SHP77 treated with DMSO at 0.1 percent for 48 hours (cell line): ENCODE results near the gene IPPK.
"Not testable (repeated sequence)": the region's sequence is repeated elsewhere in the genome, so short reads cannot be mapped to it uniquely, and the experiment has no call there.

Source experiments
- DNase-seq: peaks from one replicate; lab custom pipeline; 2025; lab: John Stamatoyannopoulos, UW

The IPPK gene

GRCh38 chr9:92637326-92637725 is 32.6 kb downstream of the IPPK start:
- DNase-seq: no peak

GRCh38 chr9:92636627-92637026 is 33.3 kb downstream of the IPPK start:
- no peak for DNase-seq

GRCh38 chr9:92635760-92636159 is 34.2 kb downstream of the IPPK start:
- no peak for DNase-seq

- no peak for DNase-seq
Measured at GRCh38 chr9:92634712-92635605, 35.0 kb downstream of the IPPK start.

GRCh38 chr9:92633614-92634278 is 36.2 kb downstream of the IPPK start:
- no peak for DNase-seq

GRCh38 chr9:92632641-92633040 is 37.3 kb downstream of the IPPK start:
- no peak for DNase-seq

- DNase-seq: no peak
Measured at GRCh38 chr9:92631452-92632343, 38.2 kb downstream of the IPPK start.

- no peak for DNase-seq
Measured at GRCh38 chr9:92627651-92628050, 42.3 kb downstream of the IPPK start.

DNA sequence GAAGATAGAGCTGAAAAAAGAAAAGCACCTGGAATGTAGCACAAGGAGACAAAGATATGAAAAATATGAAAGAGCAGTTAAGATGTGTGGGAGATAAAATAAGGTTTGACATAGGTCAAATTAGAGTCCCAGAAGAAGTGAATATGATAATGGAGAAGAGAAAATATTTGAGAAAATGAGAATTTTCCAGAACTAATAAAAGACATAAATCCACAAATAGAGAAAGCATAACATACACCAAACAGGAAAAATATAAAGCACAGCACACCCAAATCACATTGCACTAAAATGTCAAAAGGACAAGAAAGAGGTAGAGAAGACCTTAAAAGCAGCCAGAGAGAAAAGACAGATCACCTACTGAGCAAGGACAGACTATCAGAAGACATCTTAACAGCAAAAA is 43.4 kb downstream of the IPPK start:
- DNase-seq: no peak

GRCh38 chr9:92623936-92624335 is 46.0 kb downstream of the IPPK start:
- not testable (repeated sequence) for DNase-seq

DNA sequence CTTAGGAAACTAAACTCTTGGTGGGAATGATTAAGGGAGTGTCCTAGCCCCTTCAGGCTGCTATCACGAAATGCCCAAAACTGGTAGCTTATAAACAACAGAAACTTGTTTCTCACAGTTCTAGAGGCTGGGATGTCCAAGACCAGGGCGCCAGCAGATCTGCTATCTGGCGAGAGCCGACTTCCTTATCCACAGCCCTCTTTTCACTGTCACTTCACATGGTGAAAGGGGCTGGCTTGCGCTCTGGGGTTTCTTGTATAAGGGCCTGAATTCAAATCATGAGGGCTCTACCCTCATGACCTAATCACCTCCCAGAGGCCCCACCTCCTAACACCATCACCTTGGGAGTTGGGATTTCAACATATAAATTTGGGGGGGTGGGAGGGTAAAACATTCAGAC is 49.1 kb downstream of the IPPK start:
- no peak for DNase-seq

- DNase-seq: no peak
Measured at GRCh38 chr9:92619601-92620300, 50.2 kb downstream of the IPPK start.

GRCh38 chr9:92618633-92619225 is 51.2 kb downstream of the IPPK start:
- DNase-seq: no peak

DNA sequence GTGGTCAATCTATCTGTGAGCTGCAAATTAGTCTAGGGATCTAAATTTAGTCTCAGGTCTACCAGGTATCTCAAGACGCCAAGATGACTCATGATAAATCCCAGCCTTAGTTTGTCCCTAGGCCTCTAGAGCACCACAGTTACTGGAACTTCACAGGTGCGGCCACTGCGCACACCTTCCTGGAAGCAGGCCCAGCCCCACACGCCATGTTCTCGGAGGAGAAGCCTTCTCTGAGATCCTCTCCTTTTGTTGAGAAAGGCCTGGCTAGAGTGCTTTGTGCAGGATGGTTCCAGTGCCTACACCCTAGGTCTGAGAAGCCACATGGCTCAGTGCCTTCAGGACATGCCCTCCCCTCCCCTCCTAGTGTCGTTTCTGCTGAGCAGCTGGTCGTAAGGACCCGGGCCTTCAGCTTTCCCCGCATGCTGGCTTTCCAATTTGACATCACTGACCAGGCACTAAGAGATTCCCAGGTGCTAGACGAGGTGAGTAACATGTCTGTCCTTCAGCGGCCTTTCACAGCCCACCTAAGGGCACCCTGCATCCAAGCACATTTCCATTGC is 51.9 kb downstream of the IPPK start:
- no peak for DNase-seq

DNA sequence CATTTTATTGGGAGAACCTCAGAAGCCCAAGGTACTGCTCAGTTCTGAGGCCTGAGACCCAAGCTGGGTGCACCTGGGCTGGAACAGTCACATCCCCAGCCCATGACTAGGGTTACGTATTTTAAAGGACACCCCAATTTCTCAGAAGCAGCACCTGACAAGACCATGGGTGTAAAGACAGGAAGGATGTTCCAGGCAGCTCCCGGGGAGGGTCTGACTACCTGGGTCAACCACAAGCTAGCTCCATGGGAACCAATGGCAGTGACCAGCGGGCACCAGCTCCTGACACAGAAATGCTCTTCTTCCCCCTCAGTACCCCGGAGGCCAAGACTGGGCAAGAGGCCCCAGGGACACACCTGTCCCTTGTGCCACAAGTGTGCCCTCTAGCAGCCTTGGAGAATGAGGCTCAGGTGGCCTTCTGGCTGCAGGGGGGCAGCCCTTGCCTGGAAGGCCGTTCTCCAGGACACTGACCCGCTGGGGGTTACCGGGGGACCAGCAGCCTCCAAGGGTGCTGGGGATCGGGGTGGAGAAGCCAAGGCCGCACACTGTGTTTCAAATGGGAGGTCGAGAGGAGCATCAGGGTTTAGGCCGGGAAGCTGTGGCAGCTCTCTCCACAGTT is 52.6 kb downstream of the IPPK start:
- DNase-seq: no peak

DNA sequence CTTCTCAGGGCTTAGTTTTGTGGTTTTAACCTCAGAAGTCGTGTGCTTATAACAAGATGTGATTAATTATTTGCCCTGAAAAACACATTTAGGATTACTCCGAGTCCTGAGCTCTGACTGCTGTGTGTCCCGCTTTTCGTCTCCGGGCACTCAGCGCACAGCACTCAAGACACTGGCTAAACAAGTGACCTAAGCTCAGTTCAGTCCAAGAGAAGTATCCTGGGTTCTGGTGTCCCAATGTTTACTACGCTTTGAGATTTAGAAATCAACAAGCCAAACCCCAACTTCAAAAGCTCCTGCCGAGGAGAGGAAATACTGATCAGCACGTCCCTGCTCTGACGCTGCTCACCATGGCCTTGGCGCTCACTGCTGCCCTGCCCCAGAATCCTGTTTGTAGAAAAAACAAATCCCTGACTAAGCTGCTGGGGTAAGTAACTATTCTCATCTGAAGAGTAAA is 53.2 kb downstream of the IPPK start:
- no peak for DNase-seq

DNA sequence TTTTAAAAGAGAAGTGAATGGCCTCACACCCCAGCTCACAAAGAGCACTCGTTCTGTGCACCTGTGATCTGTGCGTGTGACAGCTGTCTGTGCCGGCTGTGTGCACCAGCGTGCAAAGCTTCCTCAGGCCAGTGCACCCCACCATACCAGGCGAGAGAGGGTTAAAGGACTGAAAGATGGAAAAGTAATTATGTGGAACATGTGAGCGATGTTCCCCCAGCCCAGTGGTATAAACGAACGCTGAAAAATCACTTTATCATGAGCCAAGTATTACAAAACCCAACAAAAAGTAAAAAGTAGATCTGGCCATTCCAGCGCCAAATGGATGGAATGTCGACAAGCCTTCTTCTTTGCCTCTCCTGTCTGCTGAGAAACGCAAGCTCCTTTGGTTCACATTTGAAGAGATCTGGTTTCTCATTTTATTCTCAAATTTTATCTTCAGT is 53.7 kb downstream of the IPPK start:
- DNase-seq: no peak

- DNase-seq: no peak
Measured at GRCh38 chr9:92615790-92616189, 54.1 kb downstream of the IPPK start.

- DNase-seq: no peak
Measured at GRCh38 chr9:92614763-92615461, 55.0 kb downstream of the IPPK start.

DNA sequence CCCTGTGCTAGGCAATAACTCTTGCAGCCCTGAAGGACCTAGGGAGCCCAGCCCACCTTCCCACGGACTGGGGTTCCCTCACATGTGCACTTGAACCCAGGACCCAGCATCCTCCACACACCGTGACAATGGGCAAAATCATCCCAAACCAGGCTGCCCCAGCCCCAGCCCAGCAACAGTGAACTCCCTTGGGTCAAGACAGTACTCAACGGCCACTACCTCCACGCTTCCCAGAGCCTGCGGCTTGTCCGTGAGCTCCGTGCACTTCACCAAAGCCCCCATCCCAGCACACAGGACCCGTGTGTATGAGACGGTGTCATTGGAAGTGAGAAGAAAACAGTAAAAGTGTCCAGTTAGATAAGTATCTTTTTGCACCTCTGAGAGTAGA is 55.8 kb downstream of the IPPK start:
- DNase-seq: no peak
